ENCODE results near the gene E2F6. TPM values are rescaled to one million over a fixed set of nuclear protein-coding genes. Genes with fewer than 3 reads are reported as not detected.

The E2F6 gene
- total and polyA plus RNA-seq, 2 of the 13 experiments (the other 11 are each of a cell fraction or from before 2014, with no cell fraction given): 27.3 to 36.0 TPM

- TF ChIP-seq ZZZ3 (CRISPR knock-in tag; IDR thresholded peaks at IDR 0.05; ENCODE audit: borderline replicate concordance): no peak
- no peak for TF ChIP-seq ZNF44 (CRISPR knock-in tag; IDR thresholded peaks at IDR 0.05)
- TF ChIP-seq ZNF792 (CRISPR knock-in tag; IDR thresholded peaks at IDR 0.05): no peak
- TF ChIP-seq ZNF160 (CRISPR knock-in tag; IDR thresholded peaks at IDR 0.05): no peak
- TF ChIP-seq, protein P1, sequence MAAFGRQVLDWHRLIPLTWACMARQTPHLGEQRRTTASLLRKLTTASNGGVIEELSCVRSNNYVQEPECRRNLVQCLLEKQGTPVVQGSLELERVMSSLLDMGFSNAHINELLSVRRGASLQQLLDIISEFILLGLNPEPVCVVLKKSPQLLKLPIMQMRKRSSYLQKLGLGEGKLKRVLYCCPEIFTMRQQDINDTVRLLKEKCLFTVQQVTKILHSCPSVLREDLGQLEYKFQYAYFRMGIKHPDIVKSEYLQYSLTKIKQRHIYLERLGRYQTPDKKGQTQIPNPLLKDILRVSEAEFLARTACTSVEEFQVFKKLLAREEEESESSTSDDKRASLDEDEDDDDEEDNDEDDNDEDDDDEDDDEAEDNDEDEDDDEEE (CRISPR knock-in tag; IDR thresholded peaks at IDR 0.05): no peak
- TF ChIP-seq NFYC (CRISPR knock-in tag; IDR thresholded peaks at IDR 0.05): no peak
- no peak for TF ChIP-seq LCORL (IDR thresholded peaks at IDR 0.05)
- TF ChIP-seq LCORL (CRISPR knock-in tag; IDR thresholded peaks at IDR 0.05): peak; percentile 84
- no peak for TF ChIP-seq NFKB2 (CRISPR knock-in tag; IDR thresholded peaks at IDR 0.05; ENCODE audit: borderline replicate concordance)
- peak; percentile 27; the same call in 1 of the 2 replicates for TF ChIP-seq ZNF136 (CRISPR knock-in tag; IDR thresholded peaks at IDR 0.05; ENCODE audit: low read depth)
- TF ChIP-seq ZNF549 (CRISPR knock-in tag; IDR thresholded peaks at IDR 0.05): no peak
- TF ChIP-seq ARID2 (CRISPR knock-in tag; IDR thresholded peaks at IDR 0.05; ENCODE audit: borderline replicate concordance): 0 out of 2 replicates have a peak, but pooled peaks have one; percentile 12
- TF ChIP-seq ZNF879 (CRISPR knock-in tag; IDR thresholded peaks at IDR 0.05): no peak
- no peak for TF ChIP-seq HNRNPH1 (optimal IDR thresholded peaks at IDR 0.05; ENCODE audit: low read depth, low read length)
- no peak for TF ChIP-seq LRRFIP1 (CRISPR knock-in tag; conservative IDR thresholded peaks at IDR 0.05)
- TF ChIP-seq ZNF460 (CRISPR knock-in tag; IDR thresholded peaks at IDR 0.05; ENCODE audit: borderline replicate concordance): no peak
- no peak for TF ChIP-seq EED (CRISPR knock-in tag; IDR thresholded peaks at IDR 0.05)
- no peak for TF ChIP-seq RBM39 (IDR thresholded peaks at IDR 0.05; ENCODE audit: low read depth, low read length, poor library complexity, severe bottlenecking)
- TF ChIP-seq ZNF558 (CRISPR knock-in tag; IDR thresholded peaks at IDR 0.05; ENCODE audit: borderline replicate concordance): no peak
- no peak for TF ChIP-seq SIN3B (IDR thresholded peaks at IDR 0.05; ENCODE audit: low read length)
- TF ChIP-seq RBFOX2 (IDR thresholded peaks at IDR 0.05; ENCODE audit: low read depth, low read length): no peak
- peak; percentile 54; the same call in 1 of the 2 replicates for TF ChIP-seq TBX2 (CRISPR knock-in tag; IDR thresholded peaks at IDR 0.05; ENCODE audit: borderline replicate concordance)
- peak; percentile 79 for TF ChIP-seq GATAD2A (CRISPR knock-in tag; IDR thresholded peaks at IDR 0.05)
- no peak for TF ChIP-seq SNAPC2 (CRISPR knock-in tag; IDR thresholded peaks at IDR 0.05)
- no peak for TF ChIP-seq RFXAP (CRISPR knock-in tag; IDR thresholded peaks at IDR 0.05; ENCODE audit: borderline replicate concordance)
- TF ChIP-seq, protein P2, sequence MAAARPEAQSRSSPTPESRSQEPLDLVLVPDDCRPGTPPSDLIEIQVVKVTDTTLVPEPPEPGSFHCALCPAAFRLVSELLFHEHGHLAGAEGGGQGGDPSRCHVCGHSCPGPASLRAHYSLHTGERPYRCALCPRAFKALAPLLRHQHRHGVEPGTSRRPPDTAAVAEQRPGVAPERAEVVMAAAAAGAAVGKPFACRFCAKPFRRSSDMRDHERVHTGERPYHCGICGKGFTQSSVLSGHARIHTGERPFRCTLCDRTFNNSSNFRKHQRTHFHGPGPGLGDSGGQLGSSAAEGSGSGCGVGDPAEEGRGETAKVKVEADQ (CRISPR knock-in tag; IDR thresholded peaks at IDR 0.05; ENCODE audit: borderline replicate concordance): no peak; the same call in 1 of the 2 replicates
- TF ChIP-seq NKX3-1 (CRISPR knock-in tag; IDR thresholded peaks at IDR 0.05): no peak
- TF ChIP-seq ZNF414 (CRISPR knock-in tag; IDR thresholded peaks at IDR 0.05): no peak
- no peak for TF ChIP-seq ZFP62 (CRISPR knock-in tag; IDR thresholded peaks at IDR 0.05)
Observed at GRCh38 chr2:11477994-11478393, 12.0 kb upstream of the E2F6 start (continued).

Measured in HepG2 (cell line).